Smooth muscle cell (in vitro differentiated cells): ENCODE measurements around the gene ARHGAP6. TPM values are rescaled to one million over a fixed set of nuclear protein-coding genes. Genes with fewer than 3 reads are reported as not detected.

Experiments
- DNase-seq: peaks from one replicate; lab custom pipeline; 2025; ENCODE audit not compliant: unreplicated experiment; lab: John Stamatoyannopoulos, UW
- H2AFZ ChIP-seq: fragments of 200-600 bp; sonication (generic); 2 replicates; pipeline ENCODE4 v1.6.0; 2016; ENCODE audit warnings: antibody characterized with exemption, low read depth, mild to moderate bottlenecking
- H3F3A ChIP-seq: fragments of 200-600 bp; sonication (generic); 2 replicates; pipeline ENCODE4 v1.6.0; 2017; ENCODE audit warnings: antibody characterized with exemption, low read depth
- H3K27ac ChIP-seq: fragments of 200-600 bp; sonication (generic); 2 replicates; pipeline ENCODE4 v1.5.1; 2016; ENCODE audit warnings: low read depth, mild to moderate bottlenecking
- H3K27me3 ChIP-seq: fragments of 200-600 bp; sonication (generic); 2 replicates; pipeline ENCODE4 v1.6.1; 2016; ENCODE audit warnings: low read depth, mild to moderate bottlenecking
- H3K36me3 ChIP-seq: fragments of 200-600 bp; sonication (generic); 2 replicates; pipeline ENCODE4 v1.5.1; 2016; ENCODE audit warnings: low read depth
- H3K4me1 ChIP-seq: fragments of 200-600 bp; sonication (generic); 2 replicates; pipeline ENCODE4 v1.5.1; 2016; ENCODE audit warnings: low read depth
- H3K4me2 ChIP-seq: fragments of 200-600 bp; sonication (generic); 2 replicates; pipeline ENCODE4 v1.6.0; 2016; ENCODE audit warnings: mild to moderate bottlenecking
- H3K4me3 ChIP-seq: fragments of 200-600 bp; sonication (generic); 2 replicates; pipeline ENCODE4 v1.5.1; 2016; ENCODE audit warnings: mild to moderate bottlenecking
- H3K79me2 ChIP-seq: fragments of 200-600 bp; sonication (generic); 2 replicates; pipeline ENCODE4 v1.6.0; 2016; ENCODE audit warnings: low read depth, mild to moderate bottlenecking
- H3K9ac ChIP-seq: fragments of 200-600 bp; sonication (generic); 2 replicates; pipeline ENCODE4 v1.6.0; 2016; ENCODE audit warnings: low read depth
- H3K9me3 ChIP-seq: fragments of 200-600 bp; sonication (generic); replicated peaks from 2 replicates; pipeline ENCODE4 v1.5.1; 2016; ENCODE audit warnings: low read depth
- H4K20me1 ChIP-seq: fragments of 200-600 bp; sonication (generic); 2 replicates; pipeline ENCODE4 v1.6.0; 2016; ENCODE audit warnings: low read depth
- WGBS: methylation state at CpG from one replicate; pipeline ENCODE4 v1.1.7; 2016; ENCODE audit warnings: low lambda C conversion rate; 5-methylcytosine and 5-hydroxymethylcytosine counted together
- polyA plus RNA-seq: library from polyadenylated mRNA; unstranded; fragments of >200 nt; fragmentation: Nextera tagmentation; extraction: Ambion mirVana; gene quantifications from 2 replicates; pipeline ENCODE4 v1.2.1, GENCODE V29; 2016
- total RNA-seq: library from RNA; depleted of rRNA; stranded (reverse); fragments of >200 nt; gene quantifications from 2 replicates; pipeline ENCODE4 v1.2.3, GENCODE V29; 2014
- TF ChIP-seq, protein P1 (sequence below): fragments of 200-600 bp; sonication (generic); IDR thresholded peaks from 2 replicates; pipeline ENCODE4 v1.5.1; 2017; ENCODE audit warnings: borderline replicate concordance, mild to moderate bottlenecking, antibody characterized with exemption; ENCODE audit not compliant: insufficient read depth, poor library complexity, severe bottlenecking

Gene ARHGAP6
- total and polyA plus RNA-seq, 2 experiments from 2014 or later: 0.55 to 0.90 TPM

DNA sequence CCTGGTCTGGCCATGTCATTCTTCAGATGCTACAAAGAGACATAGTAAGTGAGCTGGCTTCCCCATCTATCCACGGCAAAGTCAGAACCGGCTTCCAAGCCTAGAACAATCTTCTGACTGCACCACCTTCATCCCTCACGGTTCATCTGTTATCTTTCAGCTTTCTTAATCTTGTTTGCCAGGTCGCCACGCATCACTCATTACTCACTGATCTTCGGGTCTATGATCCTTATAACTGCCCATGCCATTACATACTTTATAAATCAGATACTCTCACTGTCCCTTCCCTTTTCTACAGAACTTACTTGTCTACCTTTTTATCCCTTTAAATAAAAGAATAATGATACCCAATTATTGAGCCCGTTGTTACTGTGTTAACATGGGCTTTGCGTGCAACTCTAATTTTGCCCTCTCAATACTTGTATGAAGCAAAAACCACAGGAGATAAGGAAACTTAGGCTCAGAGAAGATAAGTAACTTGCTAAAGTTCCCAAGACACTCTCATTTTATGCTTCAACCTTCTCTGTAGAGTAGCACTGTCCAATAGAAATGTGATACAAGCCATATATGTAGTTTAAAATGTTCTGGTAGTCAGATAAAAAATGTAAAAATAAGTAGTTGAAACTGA is 200.8 kb downstream of the ARHGAP6 start:
- Histone ChIP-seq H3K4me3 (no peak overlapping the region), H3K79me2 (no peaks in the 10 kb centered on the region), H3K9me3 (no peaks in the 10 kb centered on the region), H3K4me1 (no peaks in the 10 kb centered on the region), H4K20me1 (no peaks in the 10 kb centered on the region), H3K36me3 (no peaks in the 10 kb centered on the region), H3F3A (no peaks in the 10 kb centered on the region), H3K27me3 (no peaks in the 10 kb centered on the region), H3K27ac (no peak overlapping the region), H3K4me2 (no peak overlapping the region), H2AFZ (no peak overlapping the region), H3K9ac (no peak overlapping the region)
- 79% methylated on average over 8 of the region's 8 CpGs for WGBS
- DNase-seq: no peak
- TF ChIP-seq, protein P1, sequence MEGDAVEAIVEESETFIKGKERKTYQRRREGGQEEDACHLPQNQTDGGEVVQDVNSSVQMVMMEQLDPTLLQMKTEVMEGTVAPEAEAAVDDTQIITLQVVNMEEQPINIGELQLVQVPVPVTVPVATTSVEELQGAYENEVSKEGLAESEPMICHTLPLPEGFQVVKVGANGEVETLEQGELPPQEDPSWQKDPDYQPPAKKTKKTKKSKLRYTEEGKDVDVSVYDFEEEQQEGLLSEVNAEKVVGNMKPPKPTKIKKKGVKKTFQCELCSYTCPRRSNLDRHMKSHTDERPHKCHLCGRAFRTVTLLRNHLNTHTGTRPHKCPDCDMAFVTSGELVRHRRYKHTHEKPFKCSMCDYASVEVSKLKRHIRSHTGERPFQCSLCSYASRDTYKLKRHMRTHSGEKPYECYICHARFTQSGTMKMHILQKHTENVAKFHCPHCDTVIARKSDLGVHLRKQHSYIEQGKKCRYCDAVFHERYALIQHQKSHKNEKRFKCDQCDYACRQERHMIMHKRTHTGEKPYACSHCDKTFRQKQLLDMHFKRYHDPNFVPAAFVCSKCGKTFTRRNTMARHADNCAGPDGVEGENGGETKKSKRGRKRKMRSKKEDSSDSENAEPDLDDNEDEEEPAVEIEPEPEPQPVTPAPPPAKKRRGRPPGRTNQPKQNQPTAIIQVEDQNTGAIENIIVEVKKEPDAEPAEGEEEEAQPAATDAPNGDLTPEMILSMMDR: no peak

DNA sequence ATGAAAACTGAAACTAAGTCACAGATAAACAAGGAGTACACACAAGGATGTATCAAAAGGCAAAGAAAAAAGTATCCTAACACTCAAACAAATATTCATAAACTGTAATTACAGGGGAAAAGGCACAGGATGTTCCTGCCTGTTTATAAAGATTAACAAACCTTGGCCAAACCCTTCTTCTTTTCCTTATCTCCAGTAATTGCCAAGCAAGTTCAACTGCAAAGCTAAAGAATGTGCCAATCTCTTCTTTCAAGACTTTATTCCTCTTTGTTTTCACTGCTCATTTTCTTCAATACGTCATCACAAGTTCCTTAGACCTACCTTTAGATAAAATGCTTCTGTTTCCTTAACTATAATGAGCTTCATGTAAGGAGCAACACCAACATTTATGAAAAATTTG is 201.3 kb downstream of the ARHGAP6 start:
- Histone ChIP-seq H3K27me3 (no peaks in the 10 kb centered on the region), H3K4me1 (no peaks in the 10 kb centered on the region), H3K79me2 (no peaks in the 10 kb centered on the region), H3F3A (no peaks in the 10 kb centered on the region), H2AFZ (no peak overlapping the region), H3K36me3 (no peaks in the 10 kb centered on the region), H3K4me3 (no peak overlapping the region), H3K4me2 (no peak overlapping the region), H3K27ac (no peak overlapping the region), H3K9ac (no peak overlapping the region), H3K9me3 (no peaks in the 10 kb centered on the region), H4K20me1 (no peaks in the 10 kb centered on the region)
- WGBS: 69% methylated on average over 1 of the region's 1 CpG
- TF ChIP-seq, protein P1: no peak
- DNase-seq: no peak

DNA sequence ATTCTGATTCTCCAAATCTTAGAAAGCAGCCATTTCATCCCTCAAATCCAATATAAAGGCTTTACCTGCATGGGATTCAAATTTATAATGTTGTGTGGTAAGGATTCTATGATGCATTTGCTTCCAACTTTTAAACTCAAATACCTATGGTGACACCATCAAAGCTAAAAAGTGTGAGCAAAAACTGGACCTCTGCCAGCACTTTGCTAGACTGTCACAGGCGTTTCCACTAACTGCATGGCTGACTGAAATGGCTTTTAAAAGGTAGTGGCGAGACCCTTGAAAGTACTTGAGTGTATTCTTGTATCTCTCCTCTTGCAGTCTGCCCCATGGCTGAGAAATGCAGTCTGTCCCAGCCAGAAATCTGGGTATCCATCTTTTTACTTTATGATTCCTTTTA is 203.1 kb downstream of the ARHGAP6 start:
- no peak for DNase-seq
- Histone ChIP-seq H3K4me1 (no peaks in the 10 kb centered on the region), H3K27me3 (no peaks in the 10 kb centered on the region), H3K9me3 (no peaks in the 10 kb centered on the region), H3K36me3 (no peaks in the 10 kb centered on the region), H3K79me2 (no peaks in the 10 kb centered on the region), H3K9ac (no peak overlapping the region), H3K4me2 (no peak overlapping the region), H3F3A (no peaks in the 10 kb centered on the region), H4K20me1 (no peaks in the 10 kb centered on the region), H2AFZ (no peak overlapping the region), H3K4me3 (no peak overlapping the region), H3K27ac (no peak overlapping the region)
- whole genome bisulfite sequencing: 76% methylated on average over 2 of the region's 2 CpGs
- TF ChIP-seq, protein P1: no peak

DNA sequence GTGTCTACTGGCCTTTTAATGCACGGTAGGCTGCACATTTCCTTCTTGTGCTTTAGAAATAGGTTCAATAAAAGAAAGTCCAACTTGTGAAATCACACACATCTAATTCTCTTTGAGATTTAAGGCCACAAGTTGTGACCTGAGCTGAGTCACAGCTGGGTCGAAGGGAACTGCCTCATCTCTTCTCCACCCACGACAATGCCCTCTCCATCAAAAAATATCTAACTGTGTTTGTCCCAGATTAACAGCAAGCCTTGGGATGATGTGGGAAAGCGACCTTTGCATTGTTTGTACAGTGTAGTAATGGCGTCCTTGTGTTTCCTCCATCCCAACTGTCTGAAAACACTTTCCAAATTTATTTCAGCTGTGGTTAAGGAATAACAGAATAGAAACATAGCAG is 203.6 kb downstream of the ARHGAP6 start:
- no peaks in the 10 kb centered on the region for H3K36me3 ChIP-seq
- H2AFZ ChIP-seq: no peak overlapping the region
- no peaks in the 10 kb centered on the region for H3K79me2 ChIP-seq
- 52% methylated on average over 5 of the region's 5 CpGs for WGBS
- no peak overlapping the region for H3K27ac ChIP-seq
- no peak for DNase-seq
- no peaks in the 10 kb centered on the region for H3F3A ChIP-seq
- H3K27me3 ChIP-seq: no peaks in the 10 kb centered on the region
- H3K4me1 ChIP-seq: no peaks in the 10 kb centered on the region
- H3K9me3 ChIP-seq: no peaks in the 10 kb centered on the region
- H3K9ac ChIP-seq: no peak overlapping the region
- H3K4me2 ChIP-seq: no peak overlapping the region
- H4K20me1 ChIP-seq: no peaks in the 10 kb centered on the region
- TF ChIP-seq, protein P1: no peak
- H3K4me3 ChIP-seq: no peak overlapping the region
